ENCODE measurements around the gene ZBTB46. TPM values are rescaled to one million over a fixed set of nuclear protein-coding genes. Genes with fewer than 3 reads are reported as not detected.
A peak's percentile ranks its signal among the peaks of the same experiment; 100 is the strongest.

ZBTB46 gene
- total RNA-seq, 1 experiment from 2014 or later, result 27.1 TPM

- peak overlapping the region; percentile 39 to 58; a peak in 3 of 5 replicates for H3K4me3 Mint-ChIP-seq
- 0 out of 5 replicates have a peak, but pooled peaks cover 0 to 2% of the 10 kb centered on the region in 2 experiments for H3K9me3 Mint-ChIP-seq
- Histone ChIP-seq H3K14ac (ENCODE audit: insufficient read depth, low read length) (no peak overlapping the region), H3T11ph (ENCODE audit: low read length) (no peak overlapping the region), H4K5ac (ENCODE audit: insufficient read length, low read depth, low read length) (no peak overlapping the region), H2BK120ac (ENCODE audit: low read depth, low read length, poor library complexity, severe bottlenecking) (no peak overlapping the region), H3K9me3 (ENCODE audit: control insufficient read depth, low read depth, low read length) (no peaks in the 10 kb centered on the region), H3K4me2 (ENCODE audit: insufficient read depth, insufficient read length, low read length) (no peak overlapping the region), H2BK12ac (ENCODE audit: insufficient read length, low read depth, low read length) (no peak overlapping the region), H4K8ac (replicated peaks; ENCODE audit: insufficient read length, low read depth, low read length) (no peak overlapping the region), H3K79me2 (ENCODE audit: insufficient read depth, low read length) (no peaks in the 10 kb centered on the region), H2AK5ac (ENCODE audit: insufficient read length, low read length) (no peak overlapping the region), H3K9ac (ENCODE audit: extremely low read depth, insufficient read length, low read length) (no peak overlapping the region), H3K4ac (ENCODE audit: low read depth, low read length) (no peak overlapping the region), H4K91ac (ENCODE audit: insufficient read length, low read depth, low read length) (no peak overlapping the region), H2BK15ac (ENCODE audit: low read depth, low read length) (no peak overlapping the region), H3K56ac (ENCODE audit: insufficient read length, low read depth, low read length) (no peak overlapping the region), H2BK20ac (ENCODE audit: low read depth, low read length, poor library complexity, severe bottlenecking) (no peak overlapping the region), H3K23me2 (ENCODE audit: insufficient read length, low read depth, low read length, poor library complexity, severe bottlenecking) (no peaks in the 10 kb centered on the region), H2AFZ (ENCODE audit: low read length) (no peak overlapping the region), H2BK5ac (ENCODE audit: insufficient read length, low read length) (no peak overlapping the region), H3K23ac (ENCODE audit: insufficient read length, low read depth, low read length) (no peak overlapping the region), H3K4me1 (ENCODE audit: insufficient read depth, low read length) (peaks cover 2% of the 10 kb centered on the region; the same call in 1 of the 2 replicates), H3K27ac (ENCODE audit: insufficient read length, low read depth, low read length) (no peak overlapping the region), H4K20me1 (ENCODE audit: control insufficient read depth, insufficient read depth, insufficient read length) (no peaks in the 10 kb centered on the region), H3K18ac (ENCODE audit: insufficient read length, low read depth, low read length) (no peak overlapping the region), H3K27me3 (ENCODE audit: insufficient read depth, low read length) (no peaks in the 10 kb centered on the region), H3K79me1 (ENCODE audit: insufficient read depth, low read depth, low read length, poor library complexity, severe bottlenecking) (no peaks in the 10 kb centered on the region)
- peak overlapping the region in 2 of 3 experiments; percentile 87 to 93; a peak in 4 of 7 replicates for H3K27ac Mint-ChIP-seq
- no peak for TF ChIP-seq CTCF (conservative IDR thresholded peaks at IDR 0.05)
- peaks cover 0 to 14% (median 9%) of the 10 kb centered on the region in 3 experiments; a peak in 5 of 7 replicates for H3K36me3 Mint-ChIP-seq (ENCODE audit: insufficient read depth in 1 of 3, low read depth in 3 of 3)
- WGBS (ENCODE audit: extremely low coverage, insufficient read length, low lambda C conversion rate), result no CpG with 5 or more reads among the region's 7 CpGs
- H3K27me3 Mint-ChIP-seq (ENCODE audit: low read depth), result peaks cover 2% of the 10 kb centered on the region; the same call in 1 of the 2 replicates
- no peak for DNase-seq
- peaks cover 31 to 48% of the 10 kb centered on the region in 2 experiments for H3K4me1 Mint-ChIP-seq
Observed at GRCh38 chr20:63859166-63859699, 28.2 kb upstream of the ZBTB46 start.
